ENCODE data around the gene SELENOP. TPM values are rescaled to one million over a fixed set of nuclear protein-coding genes. Genes with fewer than 3 reads are reported as not detected.
"Not testable (repeated sequence)": the region's sequence is repeated elsewhere in the genome, so short reads cannot be mapped to it uniquely, and the experiment has no call there.

SELENOP gene
- total and polyA plus RNA-seq, 4 donors = 71.7 to 398 (median 199) TPM

- DNase-seq (ENCODE audit: low read depth in 4 of 6, low spot score in 6 of 6); H3K4me3 ChIP-seq (ENCODE audit: low read depth, low read length); H3K9me3 ChIP-seq (ENCODE audit: control insufficient read depth, insufficient read depth, low read length); H3K27ac ChIP-seq (ENCODE audit: low read depth, low read length); H3K27me3 ChIP-seq (ENCODE audit: control insufficient read depth, insufficient read depth, low read length); H3K36me3 ChIP-seq (ENCODE audit: control insufficient read depth, insufficient read depth, low read length); H3K4me1 ChIP-seq (ENCODE audit: control insufficient read depth, insufficient read depth, low read length): not testable (repeated sequence)
- 100% methylated on average over 1 of the region's 4 CpGs for WGBS (ENCODE audit: insufficient coverage)
Measured at GRCh38 chr5:42844408-42844807, 32.7 kb upstream of the SELENOP start.

- Histone ChIP-seq H3K4me1 (ENCODE audit: control insufficient read depth, insufficient read depth, low read length) (no peaks in the 10 kb centered on the region), H3K9me3 (ENCODE audit: control insufficient read depth, insufficient read depth, low read length) (no peaks in the 10 kb centered on the region), H3K36me3 (ENCODE audit: control insufficient read depth, insufficient read depth, low read length) (no peaks in the 10 kb centered on the region), H3K4me3 (ENCODE audit: low read depth, low read length) (no peak overlapping the region), H3K27me3 (ENCODE audit: control insufficient read depth, insufficient read depth, low read length) (no peaks in the 10 kb centered on the region), H3K27ac (ENCODE audit: low read depth, low read length) (no peak overlapping the region)
- 100% methylated on average over 2 of the region's 3 CpGs for WGBS (ENCODE audit: insufficient coverage)
- DNase-seq (ENCODE audit: low read depth in 4 of 6, low spot score in 6 of 6) = no peak
Measured at GRCh38 chr5:42843675-42844292, 32.1 kb upstream of the SELENOP start.

GRCh38 chr5:42842921-42843641 lies 31.4 kb upstream of the SELENOP start:
- no peak for DNase-seq (ENCODE audit: low read depth in 4 of 6, low spot score in 6 of 6)
- Histone ChIP-seq H3K9me3 (ENCODE audit: control insufficient read depth, insufficient read depth, low read length) (no peaks in the 10 kb centered on the region), H3K27me3 (ENCODE audit: control insufficient read depth, insufficient read depth, low read length) (no peaks in the 10 kb centered on the region), H3K4me1 (ENCODE audit: control insufficient read depth, insufficient read depth, low read length) (no peaks in the 10 kb centered on the region), H3K36me3 (ENCODE audit: control insufficient read depth, insufficient read depth, low read length) (no peaks in the 10 kb centered on the region), H3K4me3 (ENCODE audit: low read depth, low read length) (no peak overlapping the region), H3K27ac (ENCODE audit: low read depth, low read length) (no peak overlapping the region)
- 83% methylated on average over 3 of the region's 4 CpGs for WGBS (ENCODE audit: insufficient coverage)

GRCh38 chr5:42840842-42841567 lies 29.3 kb upstream of the SELENOP start:
- DNase-seq (ENCODE audit: low read depth in 4 of 6, low spot score in 6 of 6) = no peak
- H3K9me3 ChIP-seq (ENCODE audit: control insufficient read depth, insufficient read depth, low read length) = no peaks in the 10 kb centered on the region
- H3K27ac ChIP-seq (ENCODE audit: low read depth, low read length) = no peak overlapping the region
- H3K36me3 ChIP-seq (ENCODE audit: control insufficient read depth, insufficient read depth, low read length) = no peaks in the 10 kb centered on the region
- WGBS (ENCODE audit: insufficient coverage) = 65% methylated on average over 2 of the region's 5 CpGs
- no peak overlapping the region for H3K4me3 ChIP-seq (ENCODE audit: low read depth, low read length)
- no peaks in the 10 kb centered on the region for H3K4me1 ChIP-seq (ENCODE audit: control insufficient read depth, insufficient read depth, low read length)
- no peaks in the 10 kb centered on the region for H3K27me3 ChIP-seq (ENCODE audit: control insufficient read depth, insufficient read depth, low read length)

GRCh38 chr5:42840269-42840668 lies 28.6 kb upstream of the SELENOP start:
- peak overlapping the region; percentile 6 for H3K27ac ChIP-seq (ENCODE audit: low read depth, low read length)
- no peak overlapping the region for H3K4me3 ChIP-seq (ENCODE audit: low read depth, low read length)
- peak in 2 of 6 donors; percentile 14 to 59 for DNase-seq (ENCODE audit: low read depth in 4 of 6, low spot score in 6 of 6)

GRCh38 chr5:42839196-42839595 lies 27.5 kb upstream of the SELENOP start:
- Histone ChIP-seq H3K36me3 (ENCODE audit: control insufficient read depth, insufficient read depth, low read length) (no peaks in the 10 kb centered on the region), H3K27ac (ENCODE audit: low read depth, low read length) (no peak overlapping the region), H3K9me3 (ENCODE audit: control insufficient read depth, insufficient read depth, low read length) (no peaks in the 10 kb centered on the region), H3K4me1 (ENCODE audit: control insufficient read depth, insufficient read depth, low read length) (no peaks in the 10 kb centered on the region), H3K27me3 (ENCODE audit: control insufficient read depth, insufficient read depth, low read length) (no peaks in the 10 kb centered on the region), H3K4me3 (ENCODE audit: low read depth, low read length) (no peak overlapping the region)
- DNase-seq (ENCODE audit: low read depth in 4 of 6, low spot score in 6 of 6) = no peak
- no CpG with 5 or more reads among the region's 3 CpGs for WGBS (ENCODE audit: insufficient coverage)

More at GRCh38 chr5:42840269-42840668, 28.6 kb upstream of the SELENOP start:
- no peaks in the 10 kb centered on the region for H3K4me1 ChIP-seq (ENCODE audit: control insufficient read depth, insufficient read depth, low read length)
- H3K9me3 ChIP-seq (ENCODE audit: control insufficient read depth, insufficient read depth, low read length) = no peaks in the 10 kb centered on the region
- H3K36me3 ChIP-seq (ENCODE audit: control insufficient read depth, insufficient read depth, low read length) = no peaks in the 10 kb centered on the region
- 48% methylated on average over 5 of the region's 6 CpGs for WGBS (ENCODE audit: insufficient coverage)
- no peaks in the 10 kb centered on the region for H3K27me3 ChIP-seq (ENCODE audit: control insufficient read depth, insufficient read depth, low read length)

DNA sequence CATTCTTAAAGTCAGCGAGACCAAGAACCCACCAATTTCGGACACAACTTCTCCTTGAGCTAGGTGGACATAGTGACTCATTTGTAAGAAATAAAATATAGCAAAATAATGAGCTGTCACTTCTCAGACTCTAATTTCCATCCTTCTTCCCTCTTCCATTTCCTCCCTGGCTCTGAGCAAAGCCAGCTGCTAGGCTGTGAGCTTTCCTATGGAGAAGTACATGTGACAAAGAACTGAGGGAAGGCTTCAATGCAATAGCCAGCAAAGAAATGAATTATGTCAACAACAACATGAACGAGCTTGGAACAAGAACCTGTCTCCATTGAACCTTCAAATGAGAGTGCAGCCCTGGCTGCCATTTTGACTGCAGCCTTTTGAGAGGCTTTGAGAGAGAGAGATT lies 25.9 kb upstream of the SELENOP start:
- Histone ChIP-seq H3K4me1 (ENCODE audit: control insufficient read depth, insufficient read depth, low read length) (no peaks in the 10 kb centered on the region), H3K27me3 (ENCODE audit: control insufficient read depth, insufficient read depth, low read length) (no peaks in the 10 kb centered on the region), H3K4me3 (ENCODE audit: low read depth, low read length) (no peak overlapping the region), H3K27ac (ENCODE audit: low read depth, low read length) (no peak overlapping the region), H3K36me3 (ENCODE audit: control insufficient read depth, insufficient read depth, low read length) (no peaks in the 10 kb centered on the region), H3K9me3 (ENCODE audit: control insufficient read depth, insufficient read depth, low read length) (no peaks in the 10 kb centered on the region)
- no peak for DNase-seq (ENCODE audit: low read depth in 4 of 6, low spot score in 6 of 6)
- 83% methylated on average over 1 of the region's 3 CpGs for WGBS (ENCODE audit: insufficient coverage)

DNA sequence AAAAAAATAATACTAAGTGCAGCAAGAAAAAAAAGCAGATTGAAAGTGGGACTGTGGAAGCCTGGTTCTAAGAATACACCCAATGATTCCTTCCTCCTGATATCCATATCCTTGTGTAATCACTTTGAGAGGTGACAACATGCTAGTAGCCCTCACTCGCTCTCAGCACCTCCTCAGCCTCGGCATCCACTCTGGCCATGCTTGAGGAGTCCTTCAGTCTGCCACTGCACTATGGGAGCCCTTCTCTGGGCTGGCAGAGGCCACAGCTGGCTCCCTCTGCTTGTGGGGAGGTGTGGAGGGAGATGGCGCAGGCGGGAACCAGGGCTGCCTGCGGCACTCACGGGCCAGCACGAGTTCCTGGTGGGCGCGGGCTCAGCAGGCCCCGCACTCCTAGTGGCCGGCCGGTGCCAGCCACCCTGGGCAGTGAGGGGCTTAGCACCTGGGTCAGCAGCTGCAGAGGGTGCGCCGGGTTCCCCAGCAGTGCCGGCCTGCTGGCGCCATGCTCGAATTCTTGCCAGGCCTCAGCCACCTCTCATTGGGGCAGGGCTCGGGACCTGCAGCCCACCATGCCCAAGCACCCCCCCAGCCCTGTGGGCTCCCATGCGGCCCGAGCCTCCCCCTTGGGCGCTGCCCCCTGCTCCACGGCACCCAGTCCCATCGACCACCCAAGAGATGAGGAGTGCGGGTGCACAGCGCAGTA lies 24.5 kb upstream of the SELENOP start:
- no peaks in the 10 kb centered on the region for H3K36me3 ChIP-seq (ENCODE audit: control insufficient read depth, insufficient read depth, low read length)
- no peak overlapping the region for H3K4me3 ChIP-seq (ENCODE audit: low read depth, low read length)
- no peaks in the 10 kb centered on the region for H3K4me1 ChIP-seq (ENCODE audit: control insufficient read depth, insufficient read depth, low read length)
- no peaks in the 10 kb centered on the region for H3K9me3 ChIP-seq (ENCODE audit: control insufficient read depth, insufficient read depth, low read length)
- no peak overlapping the region for H3K27ac ChIP-seq (ENCODE audit: low read depth, low read length)
- H3K27me3 ChIP-seq (ENCODE audit: control insufficient read depth, insufficient read depth, low read length) = no peaks in the 10 kb centered on the region
- 96% methylated on average over 23 of the region's 25 CpGs for WGBS (ENCODE audit: insufficient coverage)
- no peak for DNase-seq (ENCODE audit: low read depth in 4 of 6, low spot score in 6 of 6)

- Histone ChIP-seq H3K27ac (ENCODE audit: low read depth, low read length) (no peak overlapping the region), H3K4me3 (ENCODE audit: low read depth, low read length) (no peak overlapping the region), H3K27me3 (ENCODE audit: control insufficient read depth, insufficient read depth, low read length) (no peaks in the 10 kb centered on the region), H3K9me3 (ENCODE audit: control insufficient read depth, insufficient read depth, low read length) (no peaks in the 10 kb centered on the region), H3K4me1 (ENCODE audit: control insufficient read depth, insufficient read depth, low read length) (no peaks in the 10 kb centered on the region), H3K36me3 (ENCODE audit: control insufficient read depth, insufficient read depth, low read length) (no peaks in the 10 kb centered on the region)
- DNase-seq (ENCODE audit: low read depth in 4 of 6, low spot score in 6 of 6) = no peak
- WGBS (ENCODE audit: insufficient coverage) = 100% methylated on average over 2 of the region's 5 CpGs
Measured at GRCh38 chr5:42832060-42832459, 20.4 kb upstream of the SELENOP start.
